ENCODE data around the gene PIK3R1.
A peak's percentile ranks its signal among the peaks of the same experiment; 100 is the strongest.

Gene PIK3R1

DNA sequence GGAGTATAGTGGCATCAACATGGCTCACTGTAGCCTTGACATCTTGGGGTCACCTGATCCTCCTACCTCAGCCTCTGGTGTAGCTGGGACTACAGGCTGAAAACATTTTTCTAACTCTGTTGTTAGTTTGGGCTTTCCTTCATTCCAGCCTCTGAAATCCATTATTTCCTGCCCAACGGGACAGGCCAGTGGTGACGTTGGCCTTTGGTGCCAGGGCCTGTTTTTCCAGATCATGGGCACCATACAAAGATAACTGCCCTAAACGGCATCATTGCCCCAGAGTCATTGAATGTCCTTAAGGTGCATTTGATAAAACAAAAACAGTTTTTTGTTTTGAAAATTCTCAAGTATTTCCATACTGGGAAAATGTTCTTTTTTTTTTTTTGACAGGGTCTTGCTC, 32.1 kb downstream of the PIK3R1 start:
- Mint-ChIP-seq H3K4me3 (no peak overlapping the region), H3K27ac (no peak overlapping the region), H3K4me1 (ENCODE audit: low read depth) (peaks cover 82% of the 10 kb centered on the region), H3K36me3 (ENCODE audit: low read depth) (peaks cover 10% of the 10 kb centered on the region), H3K27me3 (no peaks in the 10 kb centered on the region), H3K9me3 (no peaks in the 10 kb centered on the region)

GRCh38 chr5:68248896-68249295, 33.3 kb downstream of the PIK3R1 start:
- Mint-ChIP-seq H3K9me3 (no peaks in the 10 kb centered on the region), H3K4me3 (no peak overlapping the region), H3K36me3 (ENCODE audit: low read depth) (no peaks in the 10 kb centered on the region), H3K27me3 (no peaks in the 10 kb centered on the region), H3K27ac (no peak overlapping the region), H3K4me1 (ENCODE audit: low read depth) (peaks cover 82% of the 10 kb centered on the region)

GRCh38 chr5:68249520-68249919, 34.0 kb downstream of the PIK3R1 start:
- Mint-ChIP-seq H3K9me3 (no peaks in the 10 kb centered on the region), H3K27me3 (no peaks in the 10 kb centered on the region), H3K4me1 (ENCODE audit: low read depth) (peaks cover 82% of the 10 kb centered on the region), H3K4me3 (no peak overlapping the region), H3K36me3 (ENCODE audit: low read depth) (no peaks in the 10 kb centered on the region), H3K27ac (no peak overlapping the region)

GRCh38 chr5:68250661-68251298, 35.2 kb downstream of the PIK3R1 start:
- Mint-ChIP-seq H3K27me3 (no peaks in the 10 kb centered on the region), H3K36me3 (ENCODE audit: low read depth) (no peaks in the 10 kb centered on the region), H3K4me1 (ENCODE audit: low read depth) (peaks cover 83% of the 10 kb centered on the region), H3K4me3 (peak overlapping the region; percentile 64), H3K9me3 (no peaks in the 10 kb centered on the region), H3K27ac (peak overlapping the region; percentile 93)

DNA sequence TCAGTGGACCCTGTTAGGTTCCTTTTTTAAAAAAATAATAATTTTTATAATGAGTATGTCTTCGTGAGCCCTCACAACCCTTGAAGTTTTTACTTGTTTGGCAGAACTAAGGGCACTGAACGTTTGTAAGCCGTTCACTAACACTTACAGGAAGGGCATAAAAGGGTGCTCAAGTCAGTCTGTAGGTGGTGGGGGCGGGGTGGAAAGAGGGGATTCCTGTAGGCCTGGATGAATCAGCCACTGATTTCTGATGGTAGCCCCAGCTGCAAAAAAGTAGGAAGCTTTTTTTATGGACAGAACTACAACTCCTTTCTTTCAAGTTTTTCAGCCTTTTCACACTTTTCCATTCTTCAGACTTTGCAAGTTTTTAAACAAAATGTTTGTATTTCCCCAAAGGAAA, 35.8 kb downstream of the PIK3R1 start:
- Mint-ChIP-seq H3K9me3 (no peaks in the 10 kb centered on the region), H3K27me3 (no peaks in the 10 kb centered on the region), H3K4me1 (ENCODE audit: low read depth) (peaks cover 86% of the 10 kb centered on the region), H3K36me3 (ENCODE audit: low read depth) (no peaks in the 10 kb centered on the region), H3K4me3 (peak overlapping the region; percentile 16), H3K27ac (peak overlapping the region; percentile 93)

GRCh38 chr5:68251804-68252522, 36.4 kb downstream of the PIK3R1 start:
- H3K27ac Mint-ChIP-seq: peak overlapping the region; percentile 55
- no peaks in the 10 kb centered on the region for H3K9me3 Mint-ChIP-seq
- H3K27me3 Mint-ChIP-seq: no peaks in the 10 kb centered on the region
- H3K36me3 Mint-ChIP-seq (ENCODE audit: low read depth): no peaks in the 10 kb centered on the region
- peak overlapping the region; percentile 16 for H3K4me3 Mint-ChIP-seq
- peaks cover 88% of the 10 kb centered on the region for H3K4me1 Mint-ChIP-seq (ENCODE audit: low read depth)

DNA sequence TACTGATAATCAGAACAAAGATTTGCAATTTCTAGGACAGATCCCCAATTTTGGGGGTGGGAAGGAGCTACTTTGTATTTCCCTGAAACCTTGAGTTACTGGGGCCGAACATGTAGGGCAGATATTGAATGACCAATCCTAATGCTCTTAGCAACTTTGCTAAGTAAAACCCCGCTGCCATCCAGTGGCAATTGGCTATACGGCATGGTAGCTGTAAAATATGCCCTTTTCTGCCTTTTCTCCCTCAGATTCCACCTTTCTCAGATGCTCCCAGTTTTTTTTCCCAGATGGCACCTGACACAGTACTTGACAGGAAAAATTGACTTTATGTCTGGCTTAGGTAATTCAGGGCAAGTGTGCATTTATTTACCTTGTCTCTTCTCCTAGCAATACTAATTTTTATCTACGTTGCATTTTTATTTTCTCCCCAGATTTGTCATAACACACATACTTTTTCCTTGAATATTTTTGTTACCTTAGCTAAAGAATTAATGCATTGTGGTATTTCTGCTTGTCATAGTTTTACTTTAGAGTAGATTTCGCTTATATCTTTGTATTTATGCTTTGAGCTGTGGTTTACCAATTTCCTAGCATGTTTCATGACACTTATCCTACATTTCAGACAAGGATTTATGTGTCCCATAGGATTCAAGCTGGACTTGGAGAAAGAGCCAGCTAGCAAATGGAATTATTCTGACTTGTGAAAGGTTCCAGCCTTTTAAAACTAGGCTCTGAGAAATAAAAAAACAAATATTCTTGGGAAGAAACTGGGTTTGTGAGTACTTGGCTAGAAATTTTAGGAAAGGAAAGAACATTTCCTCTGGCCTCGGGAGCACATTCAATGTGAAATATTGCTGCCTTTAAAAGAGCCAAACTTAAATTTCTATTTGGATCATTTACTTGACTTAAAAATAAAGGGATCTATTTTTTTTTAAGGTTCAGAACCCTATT, 37.4 kb downstream of the PIK3R1 start:
- Mint-ChIP-seq H3K4me3 (no peak overlapping the region), H3K9me3 (no peaks in the 10 kb centered on the region), H3K27me3 (no peaks in the 10 kb centered on the region), H3K27ac (no peak overlapping the region), H3K36me3 (ENCODE audit: low read depth) (no peaks in the 10 kb centered on the region), H3K4me1 (ENCODE audit: low read depth) (peaks cover 97% of the 10 kb centered on the region)

- H3K27me3 Mint-ChIP-seq: no peaks in the 10 kb centered on the region
- H3K4me1 Mint-ChIP-seq (ENCODE audit: low read depth): peaks cover 99% of the 10 kb centered on the region
- H3K9me3 Mint-ChIP-seq: no peaks in the 10 kb centered on the region
- no peaks in the 10 kb centered on the region for H3K36me3 Mint-ChIP-seq (ENCODE audit: low read depth)
- no peak overlapping the region for H3K4me3 Mint-ChIP-seq
- H3K27ac Mint-ChIP-seq: no peak overlapping the region
Measured at GRCh38 chr5:68253624-68254585, 38.3 kb downstream of the PIK3R1 start.

- Mint-ChIP-seq H3K36me3 (ENCODE audit: low read depth) (no peaks in the 10 kb centered on the region), H3K27ac (peak overlapping the region; percentile 84), H3K27me3 (no peaks in the 10 kb centered on the region), H3K4me3 (peak overlapping the region; percentile 72), H3K4me1 (ENCODE audit: low read depth) (peaks cover 99% of the 10 kb centered on the region), H3K9me3 (no peaks in the 10 kb centered on the region)
Measured at GRCh38 chr5:68254810-68255209, 39.3 kb downstream of the PIK3R1 start.

DNA sequence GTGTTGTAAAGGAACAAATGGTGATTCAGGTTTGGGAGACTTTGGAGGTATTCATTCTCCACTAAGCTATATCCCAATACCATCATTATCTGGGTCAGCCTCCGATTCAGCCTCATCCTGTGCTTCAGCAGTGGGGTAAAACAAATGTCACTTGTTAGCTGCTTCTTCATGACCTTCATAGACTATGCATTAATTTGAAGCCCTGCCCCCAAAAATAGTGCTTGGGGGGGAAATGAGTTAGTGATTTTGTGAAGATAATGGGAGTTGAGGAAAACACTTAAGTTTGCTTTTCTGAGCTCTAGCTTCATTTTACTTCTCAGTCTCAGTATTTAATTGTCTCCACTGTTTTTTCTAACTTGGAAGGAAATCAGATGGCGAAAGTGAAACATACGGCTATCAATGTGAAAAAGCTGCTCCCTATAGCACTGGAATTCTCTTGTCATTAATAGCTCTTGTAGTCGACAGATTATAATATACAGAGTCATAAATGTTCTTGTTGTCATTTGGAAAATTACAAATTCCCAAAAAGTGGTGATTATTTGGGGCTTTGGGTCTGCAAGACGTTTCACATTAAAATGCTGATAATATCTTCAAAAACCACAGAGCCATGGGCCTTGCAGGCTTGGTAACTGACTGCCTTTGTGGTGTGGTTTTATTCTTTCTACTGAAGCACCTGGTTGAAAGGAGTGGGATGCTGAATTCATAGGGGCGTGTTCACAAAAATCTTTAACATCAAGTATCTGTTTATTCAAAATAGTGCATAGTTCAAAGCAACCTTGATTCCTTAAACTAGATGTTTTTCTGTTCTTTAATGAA, 40.0 kb downstream of the PIK3R1 start:
- H3K9me3 Mint-ChIP-seq: no peaks in the 10 kb centered on the region
- H3K27ac Mint-ChIP-seq: peak overlapping the region; percentile 84
- H3K4me3 Mint-ChIP-seq: peak overlapping the region; percentile 72
- no peaks in the 10 kb centered on the region for H3K27me3 Mint-ChIP-seq
- peaks cover 99% of the 10 kb centered on the region for H3K4me1 Mint-ChIP-seq (ENCODE audit: low read depth)
- peaks cover 6% of the 10 kb centered on the region for H3K36me3 Mint-ChIP-seq (ENCODE audit: low read depth)

GRCh38 chr5:68257210-68257609, 41.7 kb downstream of the PIK3R1 start:
- Mint-ChIP-seq H3K4me3 (no peak overlapping the region), H3K4me1 (ENCODE audit: low read depth) (peaks cover 100% of the 10 kb centered on the region), H3K27ac (no peak overlapping the region), H3K27me3 (no peaks in the 10 kb centered on the region), H3K36me3 (ENCODE audit: low read depth) (peaks cover 6% of the 10 kb centered on the region), H3K9me3 (no peaks in the 10 kb centered on the region)

- peaks cover 6% of the 10 kb centered on the region for H3K36me3 Mint-ChIP-seq (ENCODE audit: low read depth)
- no peaks in the 10 kb centered on the region for H3K9me3 Mint-ChIP-seq
- H3K4me1 Mint-ChIP-seq (ENCODE audit: low read depth): peaks cover 92% of the 10 kb centered on the region
- H3K27me3 Mint-ChIP-seq: no peaks in the 10 kb centered on the region
- no peak overlapping the region for H3K4me3 Mint-ChIP-seq
- H3K27ac Mint-ChIP-seq: peak overlapping the region; percentile 37
Measured at GRCh38 chr5:68258531-68258930, 43.0 kb downstream of the PIK3R1 start.

- Mint-ChIP-seq H3K27me3 (no peaks in the 10 kb centered on the region), H3K9me3 (no peaks in the 10 kb centered on the region), H3K4me3 (no peak overlapping the region), H3K27ac (no peak overlapping the region), H3K36me3 (ENCODE audit: low read depth) (peaks cover 6% of the 10 kb centered on the region), H3K4me1 (ENCODE audit: low read depth) (peaks cover 92% of the 10 kb centered on the region)
Measured at GRCh38 chr5:68259700-68260099, 44.1 kb downstream of the PIK3R1 start.
